Embryonic facial prominence (tissue), 1 donor: ENCODE measurements around the gene FBRSL1.

ENCODE experiments used
- DNase-seq: peaks from one replicate; pipeline ENCODE4 v3.0.0-alpha.2; 2016; ENCODE audit errors: extremely low spot score

The FBRSL1 gene

GRCh38 chr12:132483208-132483607, 6.7 kb upstream of the FBRSL1 start:
- DNase-seq: no peak

DNA sequence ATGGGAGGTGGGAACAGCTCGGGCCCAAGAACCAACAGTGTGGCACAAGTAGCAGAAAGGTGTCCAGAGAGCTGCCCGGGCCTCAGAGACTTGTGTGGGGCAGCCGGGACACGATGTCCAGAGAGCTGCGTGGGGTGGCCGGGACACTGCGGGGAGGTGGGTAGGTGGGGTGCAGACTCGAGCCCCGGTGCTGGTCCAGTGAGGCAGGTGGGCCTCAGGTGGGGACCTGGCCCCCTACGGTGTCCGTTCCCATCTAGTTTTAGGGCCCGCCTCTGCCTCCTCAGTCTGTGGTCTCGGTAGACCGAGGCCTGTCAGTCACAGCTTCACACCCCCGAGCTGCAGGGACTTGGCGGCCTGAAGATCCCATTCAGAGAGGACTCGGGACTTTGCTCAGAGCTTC, 6.3 kb upstream of the FBRSL1 start:
- no peak for DNase-seq

DNA sequence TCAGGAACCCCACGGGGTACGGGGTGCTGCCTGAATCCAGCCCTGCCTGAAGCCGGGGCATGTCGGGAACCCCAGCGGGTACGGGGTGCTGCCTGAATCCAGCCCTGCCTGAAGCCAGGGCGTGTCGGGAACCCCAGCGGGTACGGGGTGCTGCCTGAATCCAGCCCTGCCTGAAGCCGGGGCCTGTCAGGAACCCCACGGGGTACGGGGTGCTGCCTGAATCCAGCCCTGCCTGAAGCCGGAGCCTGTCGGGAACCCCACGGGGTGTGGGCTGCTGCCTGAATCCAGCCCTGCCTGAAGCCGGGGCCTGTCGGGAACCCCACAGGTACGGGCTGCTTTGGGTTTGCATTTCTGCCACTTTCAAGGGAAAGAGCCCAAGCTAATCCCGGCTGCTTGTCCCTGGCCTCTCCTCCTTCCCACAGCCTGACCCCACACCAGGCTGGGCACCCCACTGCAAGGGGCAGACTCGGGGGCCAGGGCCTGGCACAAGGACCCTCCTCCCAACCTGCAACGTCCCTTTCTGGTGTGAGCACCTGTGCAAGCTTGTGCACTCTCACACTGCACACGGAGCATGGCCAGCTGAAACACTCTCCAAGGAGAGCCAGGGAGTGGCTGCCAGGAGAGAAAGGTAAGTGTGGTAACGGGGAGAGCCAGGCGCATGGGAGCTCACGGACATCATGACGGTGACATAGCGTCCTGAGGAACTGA, 5.6 kb upstream of the FBRSL1 start:
- no peak for DNase-seq

- DNase-seq: no peak
These were observed 5.0 kb upstream of the FBRSL1 start for GRCh38 chr12:132484891-132485441.

DNA sequence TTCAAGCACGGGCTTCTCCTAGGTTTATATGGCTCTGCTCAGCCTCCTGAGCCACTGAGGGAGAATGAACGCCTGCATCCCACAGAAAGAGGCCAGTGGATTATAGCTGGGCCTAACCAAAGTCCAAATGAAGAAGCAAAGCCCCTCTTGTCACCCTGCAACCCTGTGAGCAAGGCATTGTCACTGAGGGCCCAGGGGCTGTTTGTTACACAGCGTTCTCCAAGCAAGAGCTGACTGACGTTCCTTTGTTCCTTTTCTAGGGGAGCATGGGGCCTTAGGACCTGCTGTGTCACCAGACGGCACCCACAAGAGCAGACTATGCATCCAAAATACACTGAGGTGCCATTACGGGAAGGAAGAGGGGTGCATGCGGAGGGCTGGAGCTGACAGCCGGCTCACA, 4.3 kb upstream of the FBRSL1 start:
- DNase-seq: no peak

DNA sequence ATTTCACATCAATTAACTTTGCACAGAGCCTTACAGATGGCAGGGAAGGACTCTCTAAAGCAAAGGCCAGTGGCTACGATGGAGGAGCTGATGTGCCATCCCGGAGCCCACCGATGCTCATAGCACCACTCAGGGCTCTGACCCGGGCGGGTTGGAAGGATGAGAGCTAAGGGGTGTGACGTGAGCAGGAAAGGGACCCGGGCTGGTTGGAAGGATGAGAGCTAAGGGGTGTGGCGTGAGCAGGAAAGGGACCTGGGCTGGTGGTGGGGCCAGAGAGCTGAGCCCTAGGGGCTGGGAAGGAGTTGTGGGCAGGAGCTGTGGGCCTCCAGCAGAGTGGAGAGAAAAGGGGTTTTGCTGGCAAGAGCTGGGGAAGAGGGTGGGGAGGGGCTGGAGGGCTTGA, 3.8 kb upstream of the FBRSL1 start:
- DNase-seq: no peak

- no peak for DNase-seq
These were observed 3.4 kb upstream of the FBRSL1 start for GRCh38 chr12:132486576-132486975.

GRCh38 chr12:132487311-132487741, 2.6 kb upstream of the FBRSL1 start:
- DNase-seq: no peak

- no peak for DNase-seq
These were observed 1.5 kb upstream of the FBRSL1 start for GRCh38 chr12:132488127-132489077.

- no peak for DNase-seq
These were observed 811 bp upstream of the FBRSL1 start for GRCh38 chr12:132489078-132489601.

DNA sequence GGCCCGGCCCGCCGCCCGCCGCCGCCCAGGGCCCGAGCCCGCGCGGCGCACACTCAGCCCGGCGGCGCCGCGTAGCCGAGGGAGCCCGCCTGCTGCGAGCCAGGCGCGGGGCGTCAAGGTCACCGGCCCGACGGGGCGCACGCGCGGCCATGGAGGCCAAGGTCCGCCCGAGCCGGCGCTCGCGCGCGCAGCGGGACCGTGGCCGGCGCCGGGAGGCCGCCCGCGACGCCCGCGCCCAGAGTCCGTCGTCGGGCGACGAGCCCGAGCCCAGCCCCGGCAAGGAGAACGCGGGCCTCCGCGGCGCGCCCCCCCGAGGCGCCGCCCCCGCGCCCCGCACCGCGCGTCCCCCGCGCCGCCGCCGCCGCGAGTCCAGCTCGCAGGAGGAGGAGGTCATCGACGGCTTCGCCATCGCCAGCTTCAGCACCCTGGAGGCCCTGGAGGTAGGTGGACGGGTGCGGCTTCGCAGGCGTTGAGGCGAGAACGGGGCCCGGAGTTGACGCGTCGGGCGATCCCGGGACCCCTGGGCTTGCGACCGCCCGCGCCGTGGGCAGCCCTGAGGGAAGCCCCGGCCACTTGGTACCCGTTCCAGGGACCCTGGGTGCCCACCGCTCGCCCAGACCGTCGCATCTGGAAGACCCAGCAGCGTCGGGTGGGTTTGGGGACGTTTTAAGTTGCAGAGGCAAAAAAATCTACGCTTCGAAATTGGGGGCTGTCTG, 629 bp downstream of the FBRSL1 start:
- no peak for DNase-seq

- DNase-seq: no peak
These were observed 1.2 kb downstream of the FBRSL1 start for GRCh38 chr12:132491138-132491663.

GRCh38 chr12:132491761-132492378, 1.9 kb downstream of the FBRSL1 start:
- no peak for DNase-seq

- no peak for DNase-seq
These were observed 2.6 kb downstream of the FBRSL1 start for GRCh38 chr12:132492522-132492921.

DNA sequence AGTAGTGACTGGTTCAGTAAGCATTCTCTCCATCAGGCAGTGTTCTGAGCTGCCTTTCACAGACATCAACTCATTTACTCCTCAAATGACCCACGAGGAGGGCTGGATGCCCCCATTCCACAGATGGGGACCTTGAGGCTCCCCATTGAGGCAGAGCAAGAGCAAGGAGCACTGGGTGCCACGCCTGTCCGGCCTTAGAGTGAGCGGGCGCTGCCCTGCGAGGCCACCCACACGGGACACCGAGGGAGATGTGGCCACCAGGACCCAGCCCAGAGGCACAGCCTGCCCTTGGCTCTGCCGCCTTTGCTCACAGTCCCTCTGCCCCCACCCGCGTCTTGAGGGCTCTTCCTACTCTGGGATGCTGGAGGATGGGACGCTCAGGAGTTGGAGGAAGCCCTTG, 3.0 kb downstream of the FBRSL1 start:
- DNase-seq: no peak

- DNase-seq: no peak
These were observed 3.7 kb downstream of the FBRSL1 start for GRCh38 chr12:132493482-132494178.

DNA sequence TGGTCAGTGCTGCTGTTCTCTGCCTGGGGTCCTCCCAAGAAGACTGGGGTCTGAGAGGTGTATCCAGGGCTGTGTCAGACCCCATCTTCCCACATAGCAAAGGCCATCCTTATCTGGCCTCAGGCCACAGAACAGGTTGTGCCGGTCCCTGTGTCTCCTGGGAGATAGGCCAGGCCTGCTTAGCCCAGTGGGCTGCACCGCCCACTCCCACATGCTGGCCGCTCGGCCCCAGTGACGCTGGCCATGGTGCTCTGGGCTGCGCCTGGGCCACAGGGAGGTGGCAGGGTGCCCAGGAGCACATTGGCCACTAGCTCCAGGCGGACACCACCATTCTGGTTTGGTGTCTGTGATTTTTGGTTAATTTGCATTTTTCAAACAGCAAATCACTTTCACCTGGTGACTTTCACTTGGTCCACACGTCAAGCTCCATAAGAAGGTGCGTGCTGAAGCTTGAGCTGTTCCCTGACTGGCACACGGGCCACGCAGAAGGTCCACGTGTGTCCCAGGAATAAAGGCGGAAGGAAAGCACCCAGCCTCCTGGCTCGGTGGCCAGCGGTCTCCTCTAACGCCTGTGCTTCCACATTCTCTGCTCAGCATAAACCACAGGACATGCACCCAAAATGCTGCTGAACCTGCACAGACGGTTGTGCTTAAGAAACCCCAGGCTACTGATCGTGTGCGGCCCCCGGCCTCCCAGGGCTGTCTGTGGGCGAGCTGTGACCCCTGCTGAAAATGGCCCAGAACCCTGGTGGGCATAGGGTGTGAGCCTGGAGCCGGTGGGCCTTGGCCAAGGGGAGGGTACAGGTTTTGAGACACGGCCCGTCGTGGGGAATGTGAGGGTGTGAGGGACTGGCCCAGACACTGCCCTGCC, 4.6 kb downstream of the FBRSL1 start:
- no peak for DNase-seq

DNA sequence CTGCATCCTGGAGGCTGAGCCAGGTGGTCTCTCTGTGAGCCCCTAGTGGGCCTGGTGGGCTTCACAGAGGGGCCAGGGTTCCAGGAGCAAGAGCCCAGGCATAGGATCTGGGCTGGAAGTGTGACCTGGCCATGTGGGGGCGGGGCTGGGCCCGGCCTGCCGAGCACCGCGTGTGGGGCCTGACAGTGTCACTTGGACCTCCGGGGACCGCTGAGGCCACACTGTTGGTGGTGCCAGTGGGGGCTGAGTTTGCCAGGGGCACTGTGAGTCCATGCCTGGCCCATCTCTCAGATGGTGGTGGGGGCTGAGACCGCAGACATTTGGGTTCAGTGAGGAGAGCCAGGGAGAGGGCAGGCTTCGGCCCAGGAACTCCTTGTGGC, 5.2 kb downstream of the FBRSL1 start:
- no peak for DNase-seq

DNA sequence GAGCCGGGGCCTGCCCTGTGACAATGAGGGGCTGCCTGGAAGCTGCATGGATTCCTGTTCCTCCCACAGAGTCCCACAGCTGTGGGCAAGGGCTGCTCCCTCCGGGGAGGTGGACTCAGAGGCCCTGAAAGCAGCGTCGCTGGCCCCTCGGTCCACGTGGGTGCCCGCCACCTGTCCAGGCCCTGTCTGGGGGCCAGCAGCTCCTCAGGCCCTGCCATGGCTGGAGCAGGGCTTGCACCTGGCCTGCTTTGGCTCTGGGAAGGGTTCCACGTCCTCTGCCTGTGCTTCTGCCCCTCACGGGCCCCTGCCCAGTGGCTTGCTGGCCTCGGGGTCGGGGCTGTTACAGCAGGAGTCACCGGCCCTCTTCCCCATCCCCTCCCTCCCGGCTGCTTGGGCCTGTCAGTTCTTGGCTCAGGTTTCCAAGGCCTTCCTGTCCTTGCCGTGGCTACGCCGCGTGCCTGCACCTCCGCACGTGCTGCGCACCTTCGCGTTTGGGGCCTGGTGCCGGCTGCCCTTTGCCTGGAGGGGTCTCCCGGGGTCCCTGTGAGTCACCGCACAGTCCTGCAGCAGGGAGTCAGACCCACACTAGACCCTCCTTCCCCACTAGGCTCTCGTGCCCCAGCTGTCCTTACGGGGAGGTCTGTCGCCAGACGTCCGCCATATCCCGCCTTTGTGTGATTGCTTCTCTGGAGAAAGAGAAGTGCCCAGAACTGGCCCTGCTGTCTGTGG, 5.8 kb downstream of the FBRSL1 start:
- DNase-seq: no peak
